GM19452 (cell line): ENCODE results near the gene CYB5B.
"Not testable (repeated sequence)": the region's sequence is repeated elsewhere in the genome, so short reads cannot be mapped to it uniquely, and the experiment has no call there.

Source experiments
- ATAC-seq: cut with Tn5 transposase; IDR thresholded peaks from one replicate; pipeline ENCODE4 v1.9.1; 2021; ENCODE audit not compliant: unreplicated experiment

CYB5B gene

DNA sequence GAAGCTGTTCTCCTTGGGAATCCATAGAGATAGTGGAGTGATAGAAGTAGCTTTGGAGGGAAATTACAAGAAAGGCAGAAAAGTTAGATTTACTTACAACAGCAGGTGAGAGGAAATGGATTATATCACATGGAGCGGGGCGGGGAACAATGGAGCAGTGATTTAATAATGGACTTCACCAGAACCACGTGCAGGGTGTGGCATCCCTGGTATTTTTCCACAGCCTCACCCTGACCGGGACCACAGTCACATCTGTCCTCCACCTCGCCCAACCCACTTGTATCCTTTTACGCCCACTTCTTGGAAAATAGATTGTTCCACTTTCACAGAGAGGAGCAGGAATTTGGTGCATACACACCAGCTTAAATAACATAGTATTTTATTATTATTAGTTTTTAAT lies 15.9 kb upstream of the CYB5B start:
- ATAC-seq, result no peak

DNA sequence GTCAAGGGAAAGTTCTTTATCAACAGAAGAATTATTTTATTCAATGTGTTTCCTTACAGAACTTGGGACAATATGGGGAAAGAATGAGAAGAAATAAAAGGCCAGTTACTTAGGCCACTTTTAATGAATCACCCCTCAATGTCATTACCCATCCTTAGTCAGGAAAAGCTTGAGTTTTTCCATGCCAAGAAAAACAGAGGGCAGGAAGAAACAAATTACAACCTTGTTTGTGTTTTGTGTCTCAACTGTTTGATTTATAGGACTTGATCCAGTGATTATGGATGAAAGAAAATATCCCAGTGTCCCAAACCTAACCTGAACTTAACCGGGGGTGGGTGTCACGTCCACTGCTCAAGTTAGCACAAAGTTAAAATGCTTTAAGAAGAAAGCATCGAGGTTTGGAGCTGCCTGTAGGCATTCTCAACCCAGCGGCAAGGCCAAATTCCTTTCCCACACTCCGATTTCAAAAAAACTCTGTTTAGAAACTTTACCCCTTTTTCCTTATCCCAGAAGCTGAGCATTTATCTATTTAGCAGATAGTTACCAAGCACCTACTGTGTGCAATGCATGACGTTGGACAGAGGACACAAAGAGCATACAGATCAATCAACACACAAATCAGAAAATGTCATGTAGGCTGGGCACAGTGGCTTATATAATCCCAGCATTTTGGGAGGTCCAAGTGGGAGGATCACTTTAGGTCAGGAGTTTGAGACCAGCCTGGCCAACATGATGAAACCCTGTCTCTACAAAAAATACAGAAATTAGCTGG lies 14.0 kb upstream of the CYB5B start:
- no peak for ATAC-seq

DNA sequence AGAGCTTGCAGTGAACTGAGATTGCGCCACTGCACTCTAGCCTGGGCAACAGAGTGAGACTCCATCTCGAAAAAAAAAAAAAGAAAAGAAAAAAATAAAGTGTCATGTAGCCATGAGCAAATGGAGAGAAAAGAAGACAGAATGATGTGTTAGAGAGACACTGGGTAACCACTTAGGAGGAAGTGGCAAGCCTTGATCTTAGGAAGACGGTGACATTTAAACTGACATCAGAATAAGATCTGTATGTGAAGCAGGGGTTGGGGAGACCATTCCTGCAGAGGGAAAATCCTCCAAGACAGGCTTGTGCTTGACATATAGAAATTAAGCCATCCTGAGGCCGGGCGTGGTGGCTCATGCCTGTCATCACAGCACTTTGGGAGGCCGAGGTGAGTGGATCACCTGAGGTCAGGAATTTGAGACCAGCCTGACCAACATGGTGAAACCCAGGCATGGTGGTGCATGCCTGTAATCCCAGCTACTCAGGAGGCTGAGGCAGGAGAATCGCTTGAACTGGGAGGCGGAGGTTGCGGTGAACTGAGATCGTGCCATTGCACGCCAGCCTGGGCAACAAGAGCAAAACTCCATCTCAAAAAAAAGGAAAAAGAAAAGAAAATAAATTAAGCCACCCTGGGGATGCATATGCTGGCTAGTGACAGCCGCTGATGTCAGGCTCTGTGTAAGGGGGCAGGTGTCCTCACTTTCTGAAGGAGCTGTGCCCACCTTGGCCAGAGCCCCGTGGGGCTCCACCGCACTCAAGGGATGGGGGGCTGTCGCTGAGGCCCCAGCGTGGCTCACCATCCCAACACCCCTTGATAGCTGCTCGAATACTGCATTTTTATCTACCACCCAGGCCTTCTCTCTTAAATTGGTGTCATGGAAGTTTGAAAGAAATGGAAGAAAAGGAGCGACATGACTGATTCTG lies 13.1 kb upstream of the CYB5B start:
- ATAC-seq, result no peak

DNA sequence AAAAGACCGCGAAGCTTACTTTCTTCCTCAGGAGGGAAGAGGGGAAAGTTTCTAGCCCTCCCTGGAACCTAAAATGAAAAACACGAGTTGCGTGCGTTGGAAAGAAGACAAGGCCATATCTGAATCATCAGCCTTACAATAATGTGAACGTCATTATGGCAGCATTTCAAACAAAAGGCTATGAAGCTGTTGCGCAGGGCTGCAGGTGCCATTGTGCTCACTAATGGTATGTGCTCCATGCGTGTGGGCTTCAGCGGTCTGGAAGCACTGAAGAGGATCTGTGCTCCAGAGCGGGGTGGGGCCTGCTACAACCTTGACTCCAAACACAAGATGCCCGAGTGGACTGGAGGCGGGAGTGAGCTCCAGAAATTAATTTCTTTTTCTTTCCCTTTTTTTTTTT lies 12.1 kb upstream of the CYB5B start:
- no peak for ATAC-seq

DNA sequence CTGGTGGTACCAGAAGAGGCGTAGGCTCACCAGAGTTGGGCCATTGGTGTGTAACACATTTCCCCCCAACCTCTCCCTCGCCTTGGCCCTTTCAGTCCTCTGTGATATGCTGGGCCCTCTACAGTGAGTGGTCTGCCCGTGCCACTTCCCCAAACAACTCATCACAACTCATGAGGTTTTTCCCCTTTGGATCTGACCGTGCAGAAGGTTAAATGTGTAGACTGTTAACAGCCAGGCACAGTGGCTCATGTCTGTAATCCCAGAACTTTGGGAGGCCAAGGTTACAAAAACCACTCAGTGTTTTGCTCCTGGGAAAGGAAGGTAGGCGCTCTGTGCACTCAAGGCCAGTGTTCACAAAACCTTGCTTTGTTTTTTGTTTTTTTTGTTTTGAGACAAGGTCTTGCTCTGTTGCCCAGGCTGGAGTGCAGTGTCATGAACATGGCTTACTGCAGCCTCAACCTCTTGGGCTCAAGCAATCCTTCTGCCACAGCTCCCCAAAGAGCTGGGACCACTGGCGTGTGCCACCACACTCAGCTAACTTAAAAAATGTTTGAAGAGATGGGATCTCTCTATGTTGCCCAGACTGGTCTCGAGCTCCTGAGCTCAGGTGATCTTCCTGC lies 11.3 kb upstream of the CYB5B start:
- no peak for ATAC-seq

DNA sequence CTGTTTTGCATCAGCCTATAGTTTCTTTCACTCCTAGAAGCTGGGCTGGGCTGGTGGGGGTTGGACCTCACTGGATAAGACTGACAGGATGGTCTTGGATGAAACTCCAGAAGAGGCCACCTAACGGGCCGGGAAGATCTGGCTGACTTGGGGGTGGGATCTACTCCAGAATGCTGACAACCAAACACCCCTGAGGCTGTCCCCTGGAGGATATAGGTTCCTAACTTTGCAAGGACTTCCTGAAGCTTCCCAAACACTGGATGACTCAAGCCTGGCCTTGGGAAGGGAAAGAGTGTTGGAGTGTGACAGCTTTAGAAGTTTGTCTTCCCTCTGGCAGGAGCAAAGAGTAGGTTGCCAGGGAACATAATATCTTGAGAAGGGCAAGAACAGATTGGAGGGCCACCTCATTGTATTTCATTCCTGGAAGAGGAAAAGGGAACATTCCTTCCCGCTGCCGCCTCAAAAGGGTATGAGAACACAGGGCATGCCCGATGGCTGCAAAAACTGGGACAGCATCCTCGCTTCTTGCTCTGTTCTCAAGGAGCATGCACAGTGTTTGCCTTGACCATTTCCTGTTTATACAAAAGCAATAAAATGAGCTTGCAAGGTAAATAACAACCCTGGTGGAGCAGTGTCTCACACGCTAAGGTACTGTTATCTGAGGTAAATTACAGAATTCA lies 6.8 kb upstream of the CYB5B start:
- no peak for ATAC-seq

DNA sequence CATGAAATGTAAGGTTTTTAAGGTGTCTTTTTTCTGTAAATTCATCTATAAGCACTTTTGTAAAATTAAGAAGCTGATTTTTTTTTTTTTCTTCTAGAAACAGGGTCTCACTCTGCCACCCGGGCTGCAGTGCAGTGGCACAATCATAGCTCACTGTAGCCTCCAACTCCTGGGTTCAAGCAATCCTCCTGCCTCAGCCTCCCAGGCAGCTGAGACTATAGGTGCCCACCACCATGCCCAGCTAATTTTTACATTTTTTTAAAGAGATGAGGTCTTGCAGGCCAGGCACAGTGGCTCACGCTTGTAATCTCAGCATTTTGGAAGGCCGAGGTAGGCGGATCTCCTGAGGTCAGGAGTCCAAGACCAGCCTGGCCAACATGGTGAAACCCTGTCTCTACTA lies 4.5 kb upstream of the CYB5B start:
- no peak for ATAC-seq

DNA sequence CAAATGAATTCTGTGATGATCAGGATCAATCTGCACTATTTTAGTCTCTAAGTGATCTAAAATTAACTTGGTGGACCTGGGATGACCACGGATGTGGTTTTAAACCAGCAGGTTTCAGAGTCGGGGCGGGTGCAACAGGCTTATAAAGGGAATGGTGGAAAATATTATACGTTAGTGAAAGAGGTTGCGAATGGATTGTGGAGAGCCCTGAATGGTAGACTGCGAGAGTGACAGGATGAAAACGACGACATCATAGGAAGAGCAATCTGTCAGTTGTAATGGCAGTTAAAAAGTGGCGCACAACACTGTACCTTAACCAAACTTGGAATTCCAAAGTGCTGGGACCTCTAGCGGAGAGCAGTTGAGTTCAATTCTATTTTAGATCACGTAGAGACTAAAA lies 1.2 kb upstream of the CYB5B start:
- no peak for ATAC-seq

DNA sequence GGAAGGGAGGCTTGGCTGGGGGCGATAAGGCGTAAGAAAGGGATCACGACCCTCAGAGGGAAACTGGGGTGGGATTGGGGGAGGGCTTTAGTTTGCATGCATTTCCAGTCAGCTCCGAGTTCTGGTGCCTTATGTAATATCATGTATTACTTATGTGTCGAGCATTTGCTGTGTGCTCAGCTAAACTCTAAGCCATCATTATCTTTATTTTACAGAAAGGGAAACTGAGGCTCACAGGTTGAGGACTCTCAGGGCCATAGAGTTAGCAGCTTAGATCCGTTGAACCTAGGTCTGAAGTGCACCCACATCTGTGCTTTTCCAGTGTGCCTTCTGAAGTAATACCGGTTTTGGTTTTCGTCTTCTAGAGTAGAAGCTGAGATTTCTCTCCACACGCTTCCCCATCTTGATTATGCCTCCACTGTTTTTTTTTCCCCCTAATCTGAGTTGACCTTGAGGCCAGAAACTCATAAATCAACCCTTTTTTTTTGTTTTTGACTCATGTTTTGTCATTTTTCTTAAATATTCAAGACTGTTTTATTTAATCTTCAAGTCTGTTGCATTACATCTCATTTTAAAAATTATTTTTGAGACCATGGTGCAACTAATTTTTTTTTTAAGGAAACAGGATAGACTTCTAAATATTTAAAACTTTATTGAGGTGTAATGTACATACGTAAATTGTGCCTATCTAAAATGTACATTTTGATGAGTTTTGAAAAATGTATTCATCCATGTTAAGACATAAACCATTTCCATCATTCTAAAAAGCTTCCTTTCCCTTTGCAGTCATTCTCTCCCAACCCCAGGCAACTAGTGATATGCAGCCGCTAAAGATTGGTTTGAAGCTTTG lies 741 bp downstream of the CYB5B start:
- no peak for ATAC-seq

DNA sequence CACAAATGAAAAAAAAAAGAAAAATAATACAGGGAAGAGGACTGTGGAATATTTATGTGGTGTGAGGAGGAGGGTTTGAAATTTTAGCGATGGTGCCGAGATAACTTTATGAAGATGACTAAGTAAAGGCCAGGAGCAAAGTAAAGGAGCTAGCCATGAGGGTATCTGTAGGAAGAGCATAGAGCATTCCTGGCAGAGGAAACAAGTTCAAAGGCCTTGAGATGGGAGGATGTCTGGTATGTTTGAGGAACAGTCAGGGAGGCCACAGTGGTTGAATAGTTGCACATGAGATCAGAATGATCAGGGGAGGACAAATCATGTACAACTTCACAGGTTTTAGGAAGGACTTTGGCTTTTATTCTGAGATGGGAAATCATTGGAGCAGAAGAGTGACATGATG lies 4.2 kb downstream of the CYB5B start:
- ATAC-seq, result no peak

DNA sequence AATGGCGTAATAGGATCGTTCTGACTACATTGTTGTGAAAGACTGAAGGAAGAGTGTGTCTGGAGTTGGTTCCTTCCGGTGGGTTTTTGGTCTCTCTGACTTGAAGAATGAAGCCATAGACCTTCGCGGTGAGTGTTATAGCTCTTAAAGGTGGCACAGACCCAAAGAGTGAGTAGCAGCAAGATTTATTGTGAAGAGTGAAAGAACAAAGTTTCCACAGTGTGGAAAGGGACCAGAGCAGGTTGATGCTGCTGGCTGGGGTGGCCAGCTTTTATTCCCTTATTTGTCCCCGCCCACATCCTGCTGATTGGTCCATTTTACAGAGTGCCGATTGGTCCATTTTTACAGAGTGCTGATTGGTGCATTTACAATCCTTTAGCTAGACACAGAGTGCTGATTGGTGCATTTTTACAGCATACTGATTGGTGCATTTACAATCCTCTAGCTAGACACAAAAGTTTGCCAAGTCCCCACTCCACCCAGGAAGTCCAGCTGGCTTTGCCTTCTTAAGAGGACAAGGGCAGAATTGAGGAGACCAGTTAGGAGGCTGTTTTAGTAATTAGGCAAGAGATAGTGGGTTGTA lies 4.7 kb downstream of the CYB5B start:
- not testable (repeated sequence) for ATAC-seq

DNA sequence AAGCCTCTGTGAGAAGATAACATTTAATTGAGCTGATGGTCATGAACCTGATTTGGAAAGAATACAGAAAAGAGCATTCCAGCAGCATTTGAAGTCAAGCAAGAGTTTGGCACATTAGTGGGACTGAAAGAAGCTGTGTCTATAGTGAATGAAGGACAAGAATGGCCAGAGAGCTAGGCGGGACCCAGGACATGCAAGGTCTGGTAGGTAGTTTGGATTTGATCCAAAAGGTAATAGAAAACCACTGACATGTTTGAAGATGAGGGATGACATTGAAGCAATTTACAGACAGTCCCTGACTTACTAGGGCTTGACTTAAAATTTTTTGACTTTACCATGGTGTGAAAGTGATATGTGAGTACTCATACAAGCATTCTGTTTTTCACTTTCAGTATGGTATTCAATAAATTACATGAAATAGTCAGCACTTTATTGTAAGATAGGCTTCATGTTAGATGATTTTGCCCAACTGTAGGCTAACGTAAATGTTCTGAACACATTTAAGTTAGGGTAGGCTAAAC lies 7.6 kb downstream of the CYB5B start:
- ATAC-seq, result no peak

DNA sequence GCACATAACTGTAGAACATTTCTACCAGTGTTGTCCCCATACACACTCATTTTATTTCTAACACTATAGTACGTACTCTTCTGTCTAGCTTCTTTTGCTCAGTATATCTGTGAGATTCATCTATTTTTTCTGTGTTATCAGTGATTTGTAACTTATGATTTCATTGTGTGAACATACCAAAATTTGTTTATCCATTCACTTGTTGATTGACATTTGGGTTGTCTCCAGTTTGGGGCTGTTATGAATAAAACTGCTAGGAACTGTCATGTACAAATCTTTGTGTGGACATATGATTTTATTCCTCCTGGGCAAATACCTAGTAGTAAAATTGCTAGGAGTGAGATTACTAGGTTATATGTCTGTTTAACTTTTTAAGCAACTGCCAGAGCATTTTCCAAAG lies 9.6 kb downstream of the CYB5B start:
- no peak for ATAC-seq

DNA sequence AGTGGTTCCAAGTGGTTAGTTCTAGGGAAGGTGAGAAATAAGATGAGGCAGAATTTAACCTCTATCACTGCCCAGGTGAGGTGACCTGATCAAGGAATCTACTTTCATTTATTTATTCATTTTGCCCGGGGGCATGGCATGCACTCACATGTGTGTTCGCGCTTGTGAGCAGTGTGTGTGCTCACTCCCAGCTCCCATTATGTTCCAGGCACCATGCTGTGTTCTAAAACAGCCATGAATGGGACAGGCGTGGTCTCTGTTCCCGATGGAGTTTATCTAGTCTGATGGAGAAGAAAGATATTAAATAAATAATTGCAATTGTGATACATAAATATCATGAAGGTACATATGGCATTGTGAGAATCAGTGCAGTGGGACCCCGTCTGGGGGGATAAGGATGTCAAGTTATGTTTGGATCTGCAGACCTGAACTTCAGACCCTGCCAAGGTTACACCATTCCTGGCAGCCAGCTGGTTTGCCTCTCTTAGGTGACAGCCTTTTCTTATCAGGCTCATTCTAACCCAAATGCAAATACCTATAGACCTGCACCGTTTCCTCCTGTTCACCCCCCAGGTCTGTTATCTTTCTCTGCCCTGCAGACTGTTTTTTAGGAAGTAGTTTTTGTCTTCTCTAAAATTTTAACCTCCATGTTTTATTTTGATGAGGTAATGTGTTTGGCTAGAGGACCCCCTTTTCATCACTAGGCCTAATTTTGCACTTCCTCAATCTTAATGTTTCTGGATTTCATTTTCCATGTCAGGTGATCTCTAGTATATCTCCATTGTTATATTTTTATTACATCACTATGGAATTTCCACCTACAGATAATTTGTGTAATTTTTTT lies 11.8 kb downstream of the CYB5B start:
- no peak for ATAC-seq

DNA sequence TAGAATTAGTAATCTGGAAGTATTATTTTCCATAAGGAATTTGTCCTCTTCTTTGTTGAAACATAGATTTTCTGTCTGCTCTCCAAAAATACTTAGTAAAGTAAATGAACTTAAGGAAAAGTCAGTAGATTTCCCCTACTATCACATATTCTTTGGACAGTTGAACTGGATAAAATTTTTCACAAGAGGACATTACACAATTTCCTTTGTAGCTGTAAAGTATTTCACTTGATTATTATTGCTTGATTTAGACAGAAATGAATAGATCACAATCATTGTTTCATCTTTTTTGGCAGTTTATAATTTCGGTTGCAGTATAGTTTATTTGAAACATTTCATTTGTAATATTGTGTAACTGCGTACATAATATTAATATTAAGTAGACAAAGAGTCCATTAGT lies 12.5 kb downstream of the CYB5B start:
- no peak for ATAC-seq

DNA sequence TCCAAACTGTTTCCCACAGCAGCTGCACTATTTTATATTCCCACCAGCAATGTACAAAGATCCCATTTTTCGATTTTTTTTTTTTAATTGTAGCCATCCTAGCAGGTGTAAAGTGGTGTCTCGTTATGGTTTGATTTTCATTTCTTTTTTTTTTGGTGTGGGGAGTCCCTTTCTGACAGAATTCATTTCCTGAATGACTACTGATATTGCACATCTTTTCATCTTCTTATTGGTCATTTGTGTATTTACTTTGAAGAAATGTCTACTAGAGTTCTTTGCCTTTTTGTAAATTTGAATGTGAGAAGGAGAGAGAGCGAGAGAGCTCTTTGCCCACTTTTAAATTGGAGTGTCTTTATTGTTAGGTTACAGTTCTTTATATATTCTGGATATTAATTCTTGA lies 14.0 kb downstream of the CYB5B start:
- ATAC-seq, result no peak

DNA sequence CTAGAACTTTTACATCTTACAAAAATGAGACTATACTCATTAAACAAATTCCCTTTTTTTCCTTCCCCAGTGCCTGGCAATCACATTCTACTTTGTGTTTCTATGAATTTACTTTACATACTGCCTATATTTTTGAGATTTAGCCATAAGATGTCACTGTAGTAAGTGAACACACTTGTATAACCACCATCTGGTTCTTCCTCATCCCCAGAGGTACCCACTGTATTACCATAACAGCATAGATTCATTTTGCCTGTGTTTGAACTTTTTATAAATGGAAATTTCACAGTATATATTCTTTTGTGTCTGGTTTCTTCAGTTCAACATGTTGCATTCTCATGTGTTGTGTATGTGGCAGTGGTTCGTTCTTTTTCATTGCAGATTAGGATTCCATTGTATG lies 15.8 kb downstream of the CYB5B start:
- ATAC-seq, result no peak

DNA sequence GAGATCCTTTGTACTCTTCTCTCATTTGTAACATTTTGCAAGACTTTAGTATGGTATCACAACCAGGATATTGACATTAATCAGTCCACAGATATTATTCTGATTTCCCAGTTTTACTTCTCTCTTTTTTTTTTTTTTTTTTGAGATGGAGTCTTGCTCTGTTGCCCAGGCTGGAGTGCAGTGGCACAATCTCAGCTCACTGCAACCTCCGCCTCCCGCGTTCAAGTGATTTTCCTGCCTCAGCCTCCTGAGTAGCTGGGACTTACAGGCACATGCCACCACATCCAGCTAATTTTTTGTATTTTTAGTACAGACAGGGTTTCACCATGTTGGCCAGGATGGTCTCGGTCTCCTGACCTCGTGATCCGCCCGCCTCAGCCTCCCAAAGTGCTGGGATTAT lies 16.6 kb downstream of the CYB5B start:
- not testable (repeated sequence) for ATAC-seq
